ENCODE measurements around the gene PARP3.
"Not testable (repeated sequence)": the region's sequence is repeated elsewhere in the genome, so short reads cannot be mapped to it uniquely, and the experiment has no call there.

PARP3 gene

DNA sequence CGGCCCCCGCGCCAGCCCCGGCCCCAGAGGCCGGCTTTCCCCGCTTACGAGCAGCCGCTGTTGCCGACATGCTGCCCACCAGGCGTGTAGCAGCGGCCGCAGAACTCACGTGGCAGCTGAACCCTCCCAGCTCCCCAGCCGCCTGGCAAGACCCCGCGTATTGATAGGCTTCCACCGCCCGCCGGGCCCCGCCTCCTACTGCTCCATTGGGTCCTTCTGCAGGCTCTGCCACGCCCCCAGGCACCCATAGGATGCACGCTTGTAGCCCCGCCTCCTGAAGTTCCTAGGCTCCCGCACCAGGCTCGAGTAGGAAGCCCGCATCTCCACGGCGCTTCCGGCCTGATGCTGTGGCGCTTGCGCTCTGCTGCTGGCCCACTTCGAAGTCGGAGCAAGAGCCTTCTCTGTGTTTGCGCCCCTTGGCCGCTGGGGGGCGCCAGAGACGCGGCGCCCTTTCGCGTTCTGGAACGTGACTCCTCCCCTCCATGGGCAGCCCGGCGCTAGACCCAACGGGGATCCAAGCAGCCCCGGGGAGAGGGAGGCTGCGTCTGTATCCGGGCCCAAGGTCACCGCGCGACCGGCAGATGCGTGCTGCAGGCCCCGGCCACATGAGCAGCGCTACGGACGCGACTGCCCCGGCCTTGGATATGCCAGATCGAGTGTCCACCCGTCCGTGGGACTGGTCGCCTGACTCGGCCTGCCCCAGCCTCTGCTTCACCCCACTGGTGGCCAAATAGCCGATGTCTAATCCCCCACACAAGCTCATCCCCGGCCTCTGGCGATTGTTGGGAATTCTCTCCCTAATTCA, at the start of gene PARP3, which contains the start of gene RRP9:
Gene PARP3 (plus strand): TSS at position 566 of the 805 bp plus-strand sequence. CDS start 993 bp downstream, outside the sequence.
Gene RRP9 (minus strand): TSS at position 107 of the 805 bp plus-strand sequence. CDS start 37 bp downstream, at position 70.
- DNase-seq, result peak; percentile 100

- DNase-seq, result no peak
Observed at GRCh38 chr3:51894391-51894790, 47.8 kb upstream of the PARP3 start.

GRCh38 chr3:51894939-51895338, 47.2 kb upstream of the PARP3 start:
- DNase-seq, result no peak

- no peak for DNase-seq
Observed at GRCh38 chr3:51896607-51897305, 45.4 kb upstream of the PARP3 start.

GRCh38 chr3:51897391-51897790, 44.8 kb upstream of the PARP3 start:
- no peak for DNase-seq

- DNase-seq, result not testable (repeated sequence)
Observed at GRCh38 chr3:51900043-51900442, 42.1 kb upstream of the PARP3 start.

GRCh38 chr3:51902361-51902760, 39.8 kb upstream of the PARP3 start:
- not testable (repeated sequence) for DNase-seq

DNA sequence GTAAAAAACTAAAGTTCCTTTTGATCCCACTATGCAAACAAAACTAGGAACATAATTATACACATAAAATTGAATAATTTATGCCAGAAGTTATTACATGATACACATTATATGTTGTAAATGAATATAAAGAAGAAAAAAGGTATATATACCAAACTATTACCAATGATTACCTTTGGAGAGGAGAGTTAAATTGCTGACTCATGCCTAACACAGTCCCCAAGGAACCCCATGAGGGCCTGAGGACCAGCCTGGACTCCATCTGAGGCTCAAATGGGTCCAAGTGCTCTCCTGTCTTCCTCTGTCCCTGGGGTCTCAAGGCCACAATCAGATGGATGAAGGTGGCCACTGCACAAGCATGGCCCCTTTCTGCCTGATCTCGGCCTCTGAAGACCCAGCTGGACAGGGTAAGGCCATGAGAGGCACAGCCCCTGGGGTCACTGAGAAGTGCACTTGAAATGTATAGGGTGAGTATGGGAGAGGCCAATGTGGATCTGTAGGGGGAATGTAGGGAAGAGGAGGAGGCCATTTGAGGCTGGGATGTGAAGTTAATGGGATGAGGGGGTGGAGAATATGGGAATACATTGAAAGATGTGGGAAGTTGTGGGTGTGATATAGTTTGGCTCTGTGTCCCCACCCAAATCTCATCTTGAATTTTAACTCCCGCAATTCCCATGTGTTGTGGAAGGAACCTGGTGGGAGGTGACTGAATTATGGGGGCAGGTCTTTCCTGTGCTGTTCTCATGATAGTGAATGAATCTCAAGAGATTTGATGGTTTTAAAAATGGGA, 37.9 kb upstream of the PARP3 start:
- DNase-seq, result no peak

- no peak for DNase-seq
Observed at GRCh38 chr3:51908026-51908425, 34.1 kb upstream of the PARP3 start.

GRCh38 chr3:51916418-51916817, 25.7 kb upstream of the PARP3 start:
- no peak for DNase-seq

DNA sequence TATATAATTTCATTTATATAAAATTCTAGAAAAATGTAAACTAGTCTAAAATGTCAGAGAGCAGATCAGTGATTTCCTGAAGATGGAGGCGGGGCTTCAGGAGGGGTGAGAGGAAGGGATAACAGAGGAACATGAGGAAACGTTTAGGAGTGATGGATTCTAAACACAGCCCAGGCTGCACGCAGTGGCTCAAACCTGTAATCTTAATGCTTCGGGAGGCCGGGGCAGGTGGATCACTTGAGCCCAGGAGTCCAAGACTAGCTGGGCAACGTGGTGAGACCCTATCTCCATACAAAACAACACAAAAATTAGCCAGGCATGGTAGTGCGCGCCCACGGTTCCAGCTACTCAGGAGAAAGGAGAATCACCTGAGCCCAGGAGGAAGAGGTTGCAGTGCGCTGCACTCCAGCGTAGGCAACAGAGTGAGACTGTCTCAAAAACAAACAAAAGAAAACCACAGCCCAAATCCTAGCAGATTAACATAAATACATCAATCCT, 21.0 kb upstream of the PARP3 start:
- DNase-seq, result no peak

DNA sequence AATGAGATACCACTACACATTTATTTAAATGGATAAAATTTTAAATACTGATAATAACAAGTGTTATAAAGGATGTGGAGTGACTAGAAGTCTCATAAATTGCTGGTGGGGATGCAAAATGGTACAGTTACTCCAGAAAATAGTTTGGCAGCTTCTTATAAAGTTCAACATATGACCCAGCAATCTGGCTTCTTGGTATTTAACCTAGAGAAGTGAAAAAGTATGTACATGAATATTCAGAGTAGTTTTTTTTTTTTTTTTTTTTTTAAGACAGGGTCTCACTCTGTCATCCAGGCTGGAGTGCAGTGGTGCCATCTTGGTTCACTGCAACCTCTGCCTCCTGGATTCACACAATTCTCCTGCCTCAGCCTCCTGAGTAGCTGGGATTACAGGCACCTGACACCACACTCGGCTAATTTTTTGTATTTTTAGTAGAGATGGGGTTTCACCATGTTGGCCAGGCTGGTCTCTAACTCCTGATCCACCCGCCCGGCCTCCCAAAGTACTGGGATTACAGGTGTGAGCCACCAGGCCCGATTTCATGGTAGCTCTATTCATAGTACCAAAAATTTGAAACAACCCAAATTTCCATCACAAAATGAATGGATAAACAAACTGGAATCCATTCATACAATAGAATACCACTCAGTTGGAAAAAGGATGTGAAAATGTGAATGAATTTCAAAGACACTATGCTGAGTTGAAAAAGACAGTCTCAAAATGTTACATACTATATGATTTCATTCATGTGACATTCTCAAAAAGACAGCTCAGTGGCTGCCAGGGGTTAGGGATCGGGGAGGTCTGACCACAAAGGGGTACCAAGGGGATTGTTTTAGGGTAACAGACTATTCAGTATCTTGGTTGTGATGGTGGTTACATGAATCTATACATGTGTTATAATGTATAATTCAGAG, 14.8 kb upstream of the PARP3 start:
- DNase-seq, result no peak

DNA sequence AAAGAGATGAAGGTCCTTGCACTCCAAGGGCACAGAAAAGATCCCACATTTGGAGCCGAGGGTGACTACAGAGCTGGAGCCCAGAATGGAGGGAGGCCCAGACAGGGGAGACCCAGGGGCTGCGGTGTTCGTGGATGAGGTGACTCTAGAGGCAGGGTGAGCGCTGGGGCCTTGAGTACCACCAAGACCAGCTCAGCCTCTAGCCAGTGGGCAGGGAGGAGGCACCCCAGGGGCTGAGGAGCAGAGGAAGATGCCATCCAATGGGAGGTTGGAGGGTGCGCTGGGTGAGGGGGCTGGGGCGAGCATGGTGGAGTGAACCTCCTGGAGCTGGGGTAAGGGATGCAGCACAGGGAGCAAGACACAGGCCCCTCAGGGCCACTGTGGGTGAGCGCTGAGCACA, 13.7 kb upstream of the PARP3 start:
- DNase-seq, result no peak

DNA sequence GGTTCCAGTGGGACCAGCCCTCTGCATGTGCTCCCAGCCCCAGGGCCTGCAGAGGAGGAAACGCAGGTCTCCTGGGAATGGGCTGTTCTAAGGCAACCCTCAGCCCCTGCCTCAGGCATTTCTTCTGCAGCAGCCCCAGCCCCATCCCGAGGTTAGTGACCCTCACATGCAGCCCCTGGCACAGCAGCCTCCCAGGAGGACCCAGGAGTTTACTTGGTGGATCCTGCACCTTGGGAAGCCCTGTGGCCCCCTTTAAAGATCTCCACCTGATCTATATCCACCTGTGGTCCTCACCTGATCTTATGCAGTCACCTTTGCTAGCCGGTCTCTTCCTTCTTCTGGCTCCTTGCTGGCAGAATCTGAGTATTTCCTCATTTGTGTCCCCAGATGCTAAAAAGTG, 13.2 kb upstream of the PARP3 start:
- not testable (repeated sequence) for DNase-seq

DNA sequence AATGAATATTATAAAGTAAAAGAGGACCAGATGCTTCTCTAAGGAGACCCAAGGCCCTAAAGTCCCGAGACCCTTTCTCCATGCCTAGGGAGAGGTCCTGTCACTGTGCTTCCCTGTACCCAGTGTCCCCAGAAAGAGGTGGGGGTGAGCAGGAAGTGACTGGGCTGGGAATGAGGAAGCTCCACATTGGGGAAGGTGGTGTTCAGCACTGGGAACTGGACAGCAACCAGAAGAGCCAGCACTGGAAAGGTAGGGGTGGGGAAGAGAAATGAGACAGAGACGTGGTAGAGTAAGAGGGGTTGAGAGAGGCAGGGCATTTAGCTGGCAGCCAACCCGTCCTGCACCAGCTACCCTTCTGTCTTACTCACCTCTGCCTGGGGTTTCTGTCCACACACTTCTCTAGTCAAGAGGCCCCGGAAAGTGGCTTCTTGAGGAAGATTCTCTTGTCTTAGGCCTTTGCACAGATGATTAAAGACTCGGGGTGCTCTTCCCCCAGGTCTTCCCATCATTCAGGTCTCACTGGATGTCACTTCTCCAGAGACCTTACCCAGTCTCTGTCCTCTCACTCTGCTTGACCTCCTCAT, 12.7 kb upstream of the PARP3 start:
- DNase-seq, result no peak

DNA sequence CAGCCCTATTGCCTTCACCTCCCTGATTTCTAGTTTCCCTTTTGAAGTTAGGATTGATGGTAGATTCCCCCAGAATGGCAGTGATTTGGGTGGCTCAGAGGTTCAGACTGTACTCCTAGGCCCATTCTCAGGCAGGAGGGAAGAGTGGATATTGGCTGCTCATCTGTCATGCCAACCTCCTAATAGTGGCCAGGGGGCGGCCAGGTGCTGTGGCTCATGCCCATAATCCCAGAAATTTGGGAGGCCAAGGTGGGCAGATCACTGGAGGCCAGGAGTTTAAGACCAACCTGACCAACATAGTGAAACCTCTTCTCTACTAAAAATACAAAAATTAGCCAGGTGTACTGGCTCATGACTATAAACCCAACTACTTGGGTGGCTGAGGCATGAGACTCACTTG, 11.7 kb upstream of the PARP3 start:
- DNase-seq, result no peak

- DNase-seq, result no peak
Observed at GRCh38 chr3:51931756-51932155, 10.4 kb upstream of the PARP3 start.

- DNase-seq, result no peak
Observed at GRCh38 chr3:51932471-51933370, 9.4 kb upstream of the PARP3 start.

GRCh38 chr3:51933471-51934138, 8.6 kb upstream of the PARP3 start:
- no peak for DNase-seq
